ENCODE results near the gene OR51D1.

The OR51D1 gene

GRCh38 chr11:4636136-4636535, 1.1 kb upstream of the OR51D1 start:
- no peak overlapping the region for H3K4me3 ChIP-seq (ENCODE audit: low read depth, low read length)
- no peak for TF ChIP-seq CTCF (IDR thresholded peaks at IDR 0.05; ENCODE audit: borderline replicate concordance, insufficient read depth, low read depth, low read length)

GRCh38 chr11:4637662-4638047, 378 bp downstream of the OR51D1 start:
- TF ChIP-seq CTCF (IDR thresholded peaks at IDR 0.05; ENCODE audit: borderline replicate concordance, insufficient read depth, low read depth, low read length) = no peak
- no peak overlapping the region for H3K4me3 ChIP-seq (ENCODE audit: low read depth, low read length)

GRCh38 chr11:4639931-4640330, 2.7 kb downstream of the OR51D1 start:
- H3K4me3 ChIP-seq (ENCODE audit: low read depth, low read length) = no peak overlapping the region
- TF ChIP-seq CTCF (IDR thresholded peaks at IDR 0.05; ENCODE audit: borderline replicate concordance, insufficient read depth, low read depth, low read length) = no peak

- TF ChIP-seq CTCF (IDR thresholded peaks at IDR 0.05; ENCODE audit: borderline replicate concordance, insufficient read depth, low read depth, low read length) = no peak
- no peak overlapping the region for H3K4me3 ChIP-seq (ENCODE audit: low read depth, low read length)
Measured at GRCh38 chr11:4641501-4641900, 4.2 kb downstream of the OR51D1 start.

- no peak overlapping the region for H3K4me3 ChIP-seq (ENCODE audit: low read depth, low read length)
- no peak for TF ChIP-seq CTCF (IDR thresholded peaks at IDR 0.05; ENCODE audit: borderline replicate concordance, insufficient read depth, low read depth, low read length)
Measured at GRCh38 chr11:4642043-4642442, 4.8 kb downstream of the OR51D1 start.

GRCh38 chr11:4643076-4643475, 5.8 kb downstream of the OR51D1 start:
- TF ChIP-seq CTCF (IDR thresholded peaks at IDR 0.05; ENCODE audit: borderline replicate concordance, insufficient read depth, low read depth, low read length) = no peak

GRCh38 chr11:4643682-4644081, 6.4 kb downstream of the OR51D1 start, which contains the start of gene OR51E1:
Gene OR51E1, plus strand, starts transcription at chr11:4643982. Its CDS starts 8,545 bp downstream, at chr11:4652527.
- TF ChIP-seq CTCF (IDR thresholded peaks at IDR 0.05; ENCODE audit: borderline replicate concordance, insufficient read depth, low read depth, low read length) = no peak
- no peak within 1 kb of the TSS for H3K4me3 ChIP-seq (ENCODE audit: low read depth, low read length)

More at GRCh38 chr11:4643076-4643475, 5.8 kb downstream of the OR51D1 start:
- H3K4me3 ChIP-seq (ENCODE audit: low read depth, low read length) = no peak overlapping the region
